OCI-LY7 (cell line): ENCODE measurements around the gene WDR4.

Experiments used
- CTCF ChIP-seq: fragments of 200-600 bp; sonication (generic); conservative IDR thresholded peaks from 2 replicates; pipeline ENCODE4 v1.5.1; 2014; ENCODE audit warnings: mild to moderate bottlenecking, antibody characterized with exemption, low read length, moderate library complexity, mixed read lengths
- EZH2phosphoT487 ChIP-seq: fragments of 200-600 bp; sonication (generic); IDR thresholded peaks from 2 replicates; pipeline ENCODE4 v1.6.1; 2018; ENCODE audit warnings: low read depth, borderline replicate concordance, mild to moderate bottlenecking, mixed run types, antibody characterized with exemption, low read length, moderate library complexity, mixed read lengths

DNA sequence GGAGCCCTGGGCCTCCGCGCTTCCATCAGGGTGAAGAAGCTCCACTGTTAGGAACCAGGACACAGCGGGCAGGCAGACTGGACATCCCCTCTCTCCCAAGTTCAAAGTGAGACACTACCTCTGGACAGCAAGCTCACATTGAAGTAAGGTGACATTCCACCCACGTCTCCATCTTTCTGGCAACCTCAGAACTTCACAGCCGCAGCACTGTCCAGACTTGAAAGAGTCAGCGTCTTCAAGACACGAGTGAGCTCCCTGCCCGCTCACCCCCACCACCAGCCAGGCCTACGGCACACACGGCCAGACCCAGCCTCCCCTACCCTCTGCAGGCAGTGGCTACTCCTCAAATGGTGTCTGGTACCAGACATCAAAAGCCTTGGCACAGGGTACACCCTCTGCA is 11.1 kb downstream of the WDR4 start:
- TF ChIP-seq CTCF (no peak), EZH2phosphoT487 (no peak)
